Endothelial cell of umbilical vein (primary cell): ENCODE measurements around the gene ATAD2B. TPM values are rescaled to one million over a fixed set of nuclear protein-coding genes. Genes with fewer than 3 reads are reported as not detected.

ENCODE experiments used
- BruUV-seq: library from RNA; stranded (reverse); fragments of 400-500 nt; replicated peaks from 2 replicates; lab custom pipeline; 2021; lab: Mats Ljungman, UMichigan
- CTCF ChIA-PET: fragments of 300-600, 350-600 bp; sonication (Branson Sonifier 250); formaldehyde crosslinking; loops from one replicate; lab custom pipeline; 2021; ENCODE audit warnings: antibody characterized with exemption, inconsistent platforms; lab: Charles Lee
- POLR2A ChIA-PET: fragments of 300-600, 350-600 bp; sonication (Branson Sonifier 250); formaldehyde crosslinking; loops from one replicate; lab custom pipeline; 2021; ENCODE audit warnings: antibody characterized with exemption, inconsistent platforms; lab: Charles Lee
- DNase-seq: peaks from one replicate; pipeline ENCODE4 v3.0.0-alpha.2; 2011; ENCODE audit warnings: low read depth, low spot score
- FAIRE-seq: peaks from 2 replicates; lab custom pipeline; 2011; peaks lifted over from hg19 to GRCh38; lab: Jason Lieb, UNC
- H2AFZ ChIP-seq: 2 replicates; pipeline ENCODE4 v1.6.0; 2012; ENCODE audit warnings: low read depth, low read length, control low read depth, inconsistent platforms
- H3K27ac ChIP-seq: 2 replicates; pipeline ENCODE4 v1.5.1; 2011; ENCODE audit warnings: low read depth, mild to moderate bottlenecking, control low read depth, low read length, moderate library complexity; ENCODE audit not compliant: insufficient read depth
- H3K27me3 ChIP-seq, 2 experiments: 2 replicates each; pipeline versions ENCODE4 v1.6.0 to v1.6.1; 2011; ENCODE audit warnings: low read length in 2 of 2, mixed read lengths in 1 of 2; ENCODE audit not compliant: control insufficient read depth in 2 of 2, insufficient read depth in 2 of 2
- H3K36me3 ChIP-seq, 2 experiments: 2 replicates in 1 of 2; 3 replicates in 1 of 2; pipeline ENCODE4 v1.5.1; 2011; ENCODE audit warnings: low read length in 2 of 2, mild to moderate bottlenecking in 1 of 2, moderate library complexity in 1 of 2; ENCODE audit not compliant: control insufficient read depth in 2 of 2, insufficient read depth in 2 of 2; ENCODE audit errors: extremely low read depth in 1 of 2
- H3K4me1 ChIP-seq: 3 replicates; pipeline ENCODE4 v1.5.1; 2011; ENCODE audit warnings: mild to moderate bottlenecking, low read length; ENCODE audit not compliant: control insufficient read depth, insufficient read depth; ENCODE audit errors: extremely low read depth
- H3K4me2 ChIP-seq: 2 replicates; pipeline ENCODE4 v1.6.1; 2011; ENCODE audit warnings: low read length, control low read depth, mixed read lengths; ENCODE audit not compliant: insufficient read depth
- H3K4me3 ChIP-seq, 3 experiments: fragments of 200-600 bp in 1 of 3; sonication (generic), shearing (Covaris generic) in 1 of 3; replicated peaks in 1 of 3; 2 replicates each; pipeline ENCODE4 v1.5.1; 2011 to 2016; ENCODE audit warnings: control low read depth in 3 of 3, low read length in 3 of 3, mild to moderate bottlenecking in 2 of 3, inconsistent platforms in 1 of 3, low read depth in 1 of 3, moderate library complexity in 1 of 3; ENCODE audit not compliant: insufficient read depth in 1 of 3
- H3K79me2 ChIP-seq: 2 replicates; pipeline ENCODE4 v1.6.0; 2012; ENCODE audit warnings: low read length, inconsistent platforms; ENCODE audit not compliant: control insufficient read depth, insufficient read depth
- H3K9ac ChIP-seq: replicated peaks from 2 replicates; pipeline ENCODE3; 2011; ENCODE audit warnings: low read length, control low read depth; ENCODE audit not compliant: insufficient read depth; ENCODE audit errors: extremely low read depth
- H3K9me1 ChIP-seq: replicated peaks from 3 replicates; pipeline ENCODE4 v1.6.0; 2011; ENCODE audit warnings: mild to moderate bottlenecking, low read length; ENCODE audit not compliant: control insufficient read depth, insufficient read depth; ENCODE audit errors: extremely low read depth
- H3K9me3 ChIP-seq: replicated peaks from 2 replicates; pipeline ENCODE4 v1.5.1; 2012; ENCODE audit warnings: low read length, inconsistent platforms; ENCODE audit not compliant: control insufficient read depth, insufficient read depth
- H4K20me1 ChIP-seq: replicated peaks from 2 replicates; pipeline ENCODE3; 2011; ENCODE audit warnings: mild to moderate bottlenecking, low read length; ENCODE audit not compliant: control insufficient read depth, insufficient read depth; ENCODE audit errors: extremely low read depth
- CTCF ChIP-seq, 2 donors: IDR thresholded peaks; 1 replicate in 1 of 2; 2 replicates in 1 of 2; pipeline ENCODE4 v1.5.1; 2011; ENCODE audit warnings: low read length in 2 of 2, mild to moderate bottlenecking in 2 of 2, moderate library complexity in 2 of 2, control low read depth in 1 of 2, inconsistent platforms in 1 of 2, low read depth in 1 of 2; ENCODE audit not compliant: insufficient read depth in 1 of 2; ENCODE audit errors: extremely low read depth in 1 of 2
- EZH2 ChIP-seq: IDR thresholded peaks from 2 replicates; pipeline ENCODE4 v1.6.1; 2012; ENCODE audit warnings: borderline replicate concordance, low read depth, mild to moderate bottlenecking, moderate library complexity, low read length, inconsistent platforms; ENCODE audit not compliant: severe bottlenecking
- FOS ChIP-seq: IDR thresholded peaks from 2 replicates; pipeline ENCODE4 v1.6.1; 2011; ENCODE audit warnings: mild to moderate bottlenecking, low read length, moderate library complexity, borderline replicate concordance; ENCODE audit not compliant: insufficient read depth
- GATA2 ChIP-seq: IDR thresholded peaks from 2 replicates; pipeline ENCODE4 v1.7.0; 2011; ENCODE audit warnings: low read depth, mild to moderate bottlenecking, moderate library complexity, mixed read lengths, low read length; ENCODE audit not compliant: insufficient read length, insufficient read depth
- JUN ChIP-seq: IDR thresholded peaks from 2 replicates; pipeline ENCODE4 v1.6.1; 2011; ENCODE audit warnings: borderline replicate concordance, low read depth; ENCODE audit not compliant: insufficient read length, insufficient read depth
- MAX ChIP-seq: IDR thresholded peaks from 2 replicates; pipeline ENCODE4 v1.6.1; 2011; ENCODE audit not compliant: insufficient read depth, insufficient read length
- MYC ChIP-seq: IDR thresholded peaks from one replicate; pipeline ENCODE4 v1.6.1; 2011; ENCODE audit warnings: mild to moderate bottlenecking, low read depth, low read length
- POLR2A ChIP-seq: IDR thresholded peaks from 2 replicates; pipeline ENCODE4 v1.6.1; 2012; ENCODE audit warnings: low read depth, mild to moderate bottlenecking, control low read depth, low read length
- POLR2AphosphoS5 ChIP-seq: IDR thresholded peaks from 2 replicates; pipeline ENCODE4 v1.6.1; 2012; ENCODE audit warnings: low read depth, mild to moderate bottlenecking, control low read depth, low read length, moderate library complexity; ENCODE audit not compliant: insufficient read depth
- dilution Hi-C: fragments of 300-500 bp; cut with MboI; formaldehyde crosslinking; loops from one replicate; pipeline ENCODE4 v1.15.0; 2019; ENCODE audit warnings: low sequenced_read_pairs; ENCODE audit not compliant: extremely low pct_ligation_motif_present
- intact Hi-C: fragments of 100-400 bp; cut with micrococcal nuclease; formaldehyde crosslinking; loops from one replicate; pipeline ENCODE4 v1.10.0; 2022
- polyA plus RNA-seq, 4 experiments: library from polyadenylated mRNA; depleted of rRNA in 3 of 4; stranded (reverse) in 3 of 4; unstranded in 1 of 4; fragments of >200 nt; gene quantifications; 2 replicates each; pipeline versions ENCODE4 v1.2.1 to v1.2.3, GENCODE V29; 2011 to 2012; ENCODE audit warnings: missing spikeins in 1 of 4
- total RNA-seq: library from RNA; stranded (reverse); gene quantifications from 2 replicates; pipeline ENCODE4 v1.2.3, GENCODE V29; 2021

ATAD2B gene
- total and polyA plus RNA-seq, 2 donors (not counting 3 experiments of a cell fraction or from before 2014, with no cell fraction given) = 2.5 to 19.1 TPM

- BruUV-seq = no TSS peak
- no peak overlapping the region for H3K4me3 ChIP-seq
- DNase-seq (no peak), FAIRE-seq (no peak)
- no peaks in the 10 kb centered on the region for H3K9me3 ChIP-seq
- H3K4me1 ChIP-seq = no peaks in the 10 kb centered on the region
- H3K79me2 ChIP-seq = peaks cover 32% of the 10 kb centered on the region
- intact Hi-C loops = no loop called here
- no peak for TF ChIP-seq MYC
- TF ChIP-seq FOS = no peak
- TF ChIP-seq POLR2AphosphoS5 = no peak
- no peak for TF ChIP-seq POLR2A
- TF ChIP-seq CTCF (IDR thresholded peaks at IDR 0.05; ENCODE audit: extremely low read depth in 1 of 2, insufficient read depth in 1 of 2, low read depth in 1 of 2, low read length in 2 of 2) = no peak
- no peak for TF ChIP-seq GATA2
- no peak for TF ChIP-seq EZH2
- TF ChIP-seq MAX = no peak
- TF ChIP-seq JUN = no peak
- no peak overlapping the region for H2AFZ ChIP-seq
- no peaks in the 10 kb centered on the region for H3K9me1 ChIP-seq
- dilution Hi-C loops = no loop called here
- H3K27me3 ChIP-seq = no peaks in the 10 kb centered on the region
- CTCF ChIA-PET = no interaction called here
- POLR2A ChIA-PET = no interaction called here
- H3K4me2 ChIP-seq = no peak overlapping the region
- no peak overlapping the region for H3K27ac ChIP-seq
- H3K9ac ChIP-seq = no peak overlapping the region
- H3K36me3 ChIP-seq = no peaks in the 10 kb centered on the region
- no peaks in the 10 kb centered on the region for H4K20me1 ChIP-seq
These were observed 20.4 kb upstream of the ATAD2B start for GRCh38 chr2:23947350-23947749.
